Measurements from ENCODE around the gene SCIN.
"Not testable (repeated sequence)": the region's sequence is repeated elsewhere in the genome, so short reads cannot be mapped to it uniquely, and the experiment has no call there.

SCIN gene

DNA sequence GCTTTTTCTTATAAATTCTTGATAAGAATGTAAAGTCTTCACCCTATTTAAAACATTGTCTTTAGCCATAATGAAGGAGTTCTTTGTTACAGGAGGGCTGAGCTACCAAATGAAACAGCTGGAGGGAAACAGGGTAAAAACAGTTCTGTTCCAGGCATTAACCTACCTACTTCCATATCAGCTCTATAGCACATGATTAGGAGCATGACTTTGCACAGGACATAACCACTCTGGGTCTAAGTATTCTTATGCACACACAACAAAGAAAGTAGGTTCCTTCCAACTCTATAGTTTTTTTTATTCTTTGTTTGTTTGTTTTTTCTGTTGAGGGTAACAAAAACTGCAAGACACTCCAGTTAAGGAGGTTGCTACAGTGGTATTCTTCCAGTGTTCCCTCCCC is 52.7 kb downstream of the SCIN start:
- no peak for DNase-seq

DNA sequence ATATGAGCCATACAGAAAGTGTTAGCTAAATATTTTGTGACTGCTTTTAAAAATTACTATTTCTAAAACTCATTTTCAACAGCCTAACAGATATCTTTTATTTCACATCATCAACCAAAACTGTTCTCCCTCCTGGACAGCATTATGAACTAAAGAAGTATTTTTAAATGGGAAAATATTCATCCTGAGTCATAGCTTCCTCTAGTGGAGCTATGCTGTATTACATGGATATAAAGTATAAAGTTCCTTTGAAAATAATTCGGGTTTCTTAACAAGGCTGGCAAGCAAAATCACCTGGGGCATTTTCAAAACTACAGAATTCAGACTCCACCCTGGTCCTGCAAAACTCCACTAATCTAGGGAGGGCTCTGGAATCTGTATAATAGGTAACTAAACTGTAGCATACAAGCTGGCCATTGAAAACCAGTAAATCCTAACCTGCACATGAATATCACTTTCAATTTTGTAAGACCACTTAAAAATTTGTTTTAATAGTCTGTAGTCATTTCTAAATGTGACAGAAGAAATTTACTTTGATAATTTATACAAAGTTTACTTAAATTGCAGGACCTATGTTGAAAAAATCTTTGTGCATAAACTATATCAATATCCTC is 53.5 kb downstream of the SCIN start:
- DNase-seq, result peak; percentile 10

DNA sequence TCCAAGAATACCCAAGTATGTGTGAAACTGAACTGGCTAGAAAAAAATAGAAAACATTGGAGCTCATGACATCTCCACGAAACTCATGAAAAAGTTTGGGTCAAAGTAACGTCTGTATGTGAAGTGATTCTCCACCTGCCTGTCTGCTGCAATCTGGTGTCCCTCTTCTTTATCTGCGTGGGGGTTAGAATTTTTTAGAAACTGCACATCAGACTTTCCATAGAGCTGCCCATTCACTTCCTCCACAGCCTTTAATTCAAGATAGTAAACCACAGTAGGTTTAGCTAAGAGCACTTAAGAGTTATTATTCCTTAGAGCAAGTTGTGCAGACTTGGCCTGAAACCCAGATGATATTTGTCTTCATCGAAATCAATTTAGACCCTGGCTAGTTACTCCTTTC is 55.3 kb downstream of the SCIN start:
- DNase-seq, result no peak

- DNase-seq, result no peak
These were observed 59.4 kb downstream of the SCIN start for GRCh38 chr7:12629816-12630512.

GRCh38 chr7:12630513-12630819 is 59.9 kb downstream of the SCIN start:
- no peak for DNase-seq

DNA sequence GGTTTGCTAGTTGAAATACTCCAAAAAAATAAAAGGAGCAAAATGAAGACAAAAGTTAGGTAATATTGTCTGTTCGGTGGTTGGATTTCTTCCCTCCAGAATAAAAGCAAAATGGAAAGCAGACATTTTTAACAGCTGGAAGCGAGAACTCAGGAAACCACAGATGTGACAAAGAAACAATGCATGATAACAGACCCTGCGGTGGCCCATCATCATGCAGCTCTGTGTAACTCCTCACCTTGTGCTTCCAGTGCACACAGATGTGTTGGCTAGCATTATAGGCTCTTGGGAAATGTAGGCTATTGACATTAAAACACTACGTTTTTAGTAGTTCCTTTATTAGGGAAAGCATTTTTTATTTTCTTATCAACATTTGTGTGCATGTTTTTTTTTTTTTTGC is 63.1 kb downstream of the SCIN start:
- DNase-seq, result no peak

DNA sequence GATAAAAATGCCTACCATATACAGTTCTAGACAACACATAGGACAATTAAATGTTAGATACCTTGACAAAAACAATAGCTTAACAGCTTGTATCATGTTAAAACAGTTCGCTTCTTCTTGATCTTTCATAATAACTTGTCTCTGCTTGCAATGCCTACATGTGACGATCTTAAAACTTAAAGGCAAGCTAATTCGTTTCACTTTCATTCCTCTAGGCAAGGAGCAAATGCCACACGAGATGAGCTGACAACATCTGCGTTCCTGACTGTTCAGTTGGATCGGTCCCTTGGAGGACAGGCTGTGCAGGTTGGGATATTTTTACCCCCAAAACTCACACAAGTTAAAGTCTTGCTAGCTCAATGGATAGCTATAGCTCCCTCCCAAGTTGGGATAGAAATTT is 65.3 kb downstream of the SCIN start:
- DNase-seq, result no peak

DNA sequence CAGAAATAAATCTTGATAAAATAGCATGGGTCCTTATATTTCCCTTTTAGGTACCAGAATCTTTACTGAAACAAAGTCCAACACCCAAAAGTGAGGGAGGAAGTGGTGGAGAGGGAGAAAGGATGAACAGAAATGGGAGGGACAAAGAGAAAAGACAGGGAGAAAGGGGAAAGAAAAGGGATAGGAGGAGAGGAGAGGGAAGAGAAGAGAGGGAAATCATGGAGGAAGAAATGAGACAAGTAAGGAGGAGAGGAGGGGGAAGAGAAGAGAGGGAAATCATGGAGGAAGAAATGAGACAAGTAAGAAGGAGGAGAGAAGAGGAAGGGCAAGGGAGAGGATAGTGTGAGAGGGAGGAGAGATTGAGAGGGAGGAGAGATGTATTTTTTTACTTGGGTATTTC is 66.8 kb downstream of the SCIN start:
- DNase-seq, result no peak

DNA sequence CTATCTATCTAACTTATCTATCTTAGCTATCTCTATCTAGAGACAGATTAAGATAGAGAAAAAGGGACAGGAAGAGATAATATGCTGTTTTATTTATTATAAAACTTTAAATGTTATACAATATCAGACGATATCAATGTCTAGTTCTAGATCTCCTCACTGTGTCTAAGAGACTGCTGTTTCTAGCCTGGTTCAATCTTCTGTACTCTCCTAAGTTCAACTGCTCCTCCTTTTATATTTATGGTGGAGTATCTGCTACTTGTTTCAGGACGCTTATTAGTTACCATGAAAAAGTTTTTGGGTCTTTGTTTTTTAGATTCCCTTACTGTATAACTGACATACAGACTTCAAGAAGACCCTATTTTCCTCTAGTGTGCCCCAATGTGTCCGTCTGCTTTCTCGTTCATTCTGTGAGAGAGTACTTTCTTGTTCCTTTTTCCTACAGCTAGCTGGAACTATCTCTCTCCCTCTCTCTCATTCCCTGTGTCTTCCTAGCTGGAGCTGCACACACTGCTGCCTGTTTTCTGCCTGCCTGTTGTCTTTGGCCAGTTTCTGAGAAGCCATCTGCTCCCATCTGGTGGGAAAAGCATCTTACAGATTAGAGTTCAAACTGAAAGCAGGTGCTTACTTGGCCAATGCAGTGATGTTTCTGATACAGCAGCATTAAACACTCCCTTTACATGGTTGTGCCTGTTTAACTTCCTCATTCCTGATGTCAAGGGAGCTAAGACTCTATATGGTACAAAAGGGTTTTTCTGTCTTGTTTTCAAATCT is 67.5 kb downstream of the SCIN start:
- no peak for DNase-seq

- peak; percentile 11 for DNase-seq
These were observed 68.4 kb downstream of the SCIN start for GRCh38 chr7:12638851-12639456.

DNA sequence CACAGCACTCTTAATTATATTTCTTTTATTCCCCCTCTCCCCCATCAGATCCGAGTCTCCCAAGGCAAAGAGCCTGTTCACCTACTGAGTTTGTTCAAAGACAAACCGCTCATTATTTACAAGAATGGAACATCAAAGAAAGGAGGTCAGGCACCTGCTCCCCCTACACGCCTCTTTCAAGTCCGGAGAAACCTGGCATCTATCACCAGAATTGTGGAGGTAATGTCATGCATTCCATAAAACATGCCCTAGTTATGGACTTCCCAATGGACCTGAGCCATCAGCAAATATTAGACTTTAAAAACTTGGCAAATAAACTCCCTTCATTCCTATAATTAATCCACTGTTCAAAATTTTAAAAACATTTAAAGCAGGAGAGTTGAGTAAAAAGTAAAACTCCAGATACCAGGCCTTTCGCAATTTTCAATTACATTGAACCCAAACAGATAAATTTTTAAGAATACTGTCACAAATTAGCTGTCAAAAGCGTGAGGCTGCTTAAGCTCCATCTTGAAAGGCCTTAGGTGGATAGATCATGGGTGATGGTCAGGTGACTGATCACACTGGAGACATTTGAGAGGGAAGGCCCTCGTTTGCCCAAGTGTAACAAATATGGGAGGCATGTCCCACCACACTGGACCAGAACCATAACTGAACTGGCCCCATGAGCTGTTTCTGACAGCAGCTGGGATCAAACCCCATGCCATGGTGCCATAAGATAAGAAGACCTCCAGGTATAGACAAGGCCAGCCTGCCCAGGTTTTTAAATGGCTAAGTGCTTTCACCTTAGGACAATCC is 70.0 kb downstream of the SCIN start:
- DNase-seq, result no peak

GRCh38 chr7:12641196-12641595 is 70.7 kb downstream of the SCIN start:
- no peak for DNase-seq

- no peak for DNase-seq
These were observed 72.0 kb downstream of the SCIN start for GRCh38 chr7:12642508-12642907.

DNA sequence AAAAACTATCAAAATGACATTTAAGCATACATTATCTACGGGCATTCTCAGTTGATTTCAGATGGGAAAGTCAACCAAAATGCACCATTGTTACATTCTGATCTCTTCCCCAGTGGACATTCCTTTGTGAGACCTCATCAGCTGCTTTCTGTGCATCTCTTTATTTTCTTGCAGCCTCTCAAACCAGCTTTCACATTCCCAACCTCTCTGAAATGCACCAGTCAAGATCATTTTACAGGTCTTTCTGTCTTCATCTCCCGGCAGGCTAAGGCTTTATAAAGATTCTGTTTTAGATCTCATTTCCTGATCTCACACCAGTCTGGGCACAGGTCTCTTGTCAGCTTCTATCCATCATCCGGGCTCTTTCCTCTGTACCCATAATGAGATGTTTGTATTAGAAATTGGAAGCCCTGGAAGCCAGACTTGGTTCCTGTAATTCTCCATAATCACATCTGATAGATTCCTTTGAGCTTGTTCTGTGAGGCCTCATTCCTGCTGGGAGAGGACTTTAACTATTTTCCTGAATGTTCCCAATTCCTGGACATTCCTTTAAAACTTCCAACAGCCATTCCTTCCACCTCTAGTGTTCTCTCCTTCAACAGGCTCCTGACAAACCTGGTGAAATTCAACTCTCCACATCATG is 72.6 kb downstream of the SCIN start:
- DNase-seq, result no peak

DNA sequence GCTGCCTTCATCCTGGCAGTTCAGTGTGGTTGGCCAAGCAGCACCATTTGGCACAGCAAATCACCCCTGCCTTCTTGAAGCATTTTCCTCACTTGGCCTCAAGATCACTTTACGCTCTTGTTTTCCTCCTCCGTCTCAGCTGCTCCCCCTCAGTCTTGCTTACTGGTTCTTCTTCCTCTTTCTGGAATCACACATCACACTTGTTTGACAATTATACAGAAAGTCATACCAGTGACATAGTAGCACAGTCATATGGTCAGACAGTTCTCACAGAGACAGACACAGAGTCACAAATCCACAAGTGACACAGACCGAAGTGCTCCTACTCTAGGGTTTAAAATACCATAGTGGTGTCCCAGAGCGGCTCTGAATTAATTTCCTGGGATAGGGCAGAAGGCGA is 73.1 kb downstream of the SCIN start:
- DNase-seq, result no peak

DNA sequence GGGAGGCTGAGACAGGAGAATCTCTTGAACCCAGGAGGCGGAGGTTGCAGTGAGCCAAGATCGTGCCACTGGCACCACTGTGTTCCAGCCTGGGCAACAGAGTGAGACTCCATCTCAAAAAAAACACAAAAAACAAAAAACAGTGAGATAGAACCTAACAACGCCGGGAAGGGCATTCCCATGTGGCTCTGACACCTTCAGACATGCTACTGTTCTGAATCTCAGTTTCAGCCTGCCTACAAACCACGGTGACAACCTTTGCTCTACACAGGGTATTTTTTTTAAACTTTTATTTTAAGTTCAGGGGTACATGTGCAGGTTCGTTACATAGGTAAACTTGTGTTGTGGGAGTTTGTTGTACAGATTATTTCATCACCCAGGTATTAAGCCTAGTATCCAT is 74.7 kb downstream of the SCIN start:
- DNase-seq, result not testable (repeated sequence)

DNA sequence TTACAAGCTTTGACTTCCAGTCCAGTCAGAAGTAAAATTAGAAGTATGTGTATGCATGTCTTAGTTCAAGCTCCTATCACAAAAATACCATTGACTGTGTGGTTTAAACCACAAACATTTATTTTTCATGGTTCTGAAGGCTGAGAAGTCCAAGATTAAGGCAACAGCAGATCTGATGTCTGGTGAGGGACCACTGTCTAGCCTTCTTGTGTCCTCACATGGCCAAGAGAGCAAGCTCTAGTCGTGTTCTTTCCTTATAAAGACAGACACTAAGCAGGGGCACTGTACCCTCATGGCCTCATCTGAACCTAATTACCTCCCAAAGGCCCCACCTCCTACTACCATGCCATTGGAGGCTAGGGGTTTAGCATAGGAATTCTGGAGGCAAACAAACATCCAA is 75.6 kb downstream of the SCIN start:
- DNase-seq, result no peak

DNA sequence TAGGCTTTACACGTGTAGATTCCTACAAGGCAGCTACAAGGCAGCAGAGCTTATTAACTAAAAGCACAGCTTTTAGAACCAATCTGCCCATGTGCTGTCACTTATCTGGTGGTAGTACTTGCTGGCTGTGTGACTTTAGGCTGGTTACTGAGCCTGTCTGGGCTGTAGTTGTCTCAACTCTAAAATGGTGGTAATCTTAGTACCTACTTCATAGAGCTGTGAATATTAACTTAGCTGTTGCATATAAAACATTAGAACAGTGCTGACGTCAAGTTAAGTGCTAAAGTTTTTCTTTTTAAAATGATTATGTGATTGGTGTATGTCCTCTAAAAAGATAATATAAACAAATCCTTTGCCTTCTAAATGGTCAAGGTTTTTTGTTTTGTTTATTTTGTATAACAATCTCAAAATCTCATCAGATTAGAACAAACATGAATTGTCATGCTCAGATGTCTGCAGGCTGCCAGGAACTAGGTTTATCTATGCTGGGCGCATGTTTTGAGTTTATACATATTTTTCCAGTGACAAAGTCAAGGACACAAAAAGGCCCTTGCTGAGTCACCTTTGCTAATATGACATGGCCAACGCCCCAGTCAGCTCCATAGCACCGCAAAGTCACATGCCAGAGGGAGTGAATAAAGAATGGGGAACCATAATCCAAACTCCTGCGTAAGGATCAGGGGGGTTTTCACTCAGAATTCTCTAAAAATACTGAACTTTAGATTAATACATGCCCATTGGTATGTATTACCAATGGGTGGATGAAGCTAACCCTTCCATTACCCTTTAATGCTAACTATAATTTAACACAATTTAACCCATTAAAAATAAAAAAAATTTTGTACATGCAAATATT is 77.1 kb downstream of the SCIN start:
- DNase-seq, result no peak

GRCh38 chr7:12648704-12649261 is 78.3 kb downstream of the SCIN start:
- no peak for DNase-seq

GRCh38 chr7:12649348-12649747 is 78.8 kb downstream of the SCIN start:
- DNase-seq, result no peak

DNA sequence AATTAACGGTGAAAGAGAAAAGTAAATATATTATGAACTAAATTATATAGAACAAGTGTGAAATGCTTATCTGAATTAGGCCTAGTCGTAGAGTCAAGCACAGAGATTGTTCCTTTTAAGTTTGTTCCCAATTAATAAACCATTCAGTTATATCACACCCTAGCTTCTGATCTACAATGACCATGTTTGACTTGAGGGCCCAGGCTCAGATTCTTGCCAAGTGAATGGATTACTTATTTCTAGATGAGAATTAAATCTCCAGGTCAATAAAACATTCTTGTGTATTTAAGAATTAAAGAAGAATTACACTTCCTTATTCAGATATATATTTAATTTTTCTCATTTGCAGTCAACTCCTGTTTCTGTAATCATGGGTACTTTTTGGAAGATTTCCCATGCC is 79.6 kb downstream of the SCIN start:
- DNase-seq, result no peak
